Mucosa of rectum (tissue), 2 donors: ENCODE measurements around the gene TFAP2E.

ENCODE experiments used
- H3K27ac ChIP-seq, 2 donors: one replicate each; pipeline ENCODE4 v1.7.0; 2013; ENCODE audit warnings: inconsistent platforms in 2 of 2, low read depth in 2 of 2, low read length in 2 of 2
- H3K27me3 ChIP-seq, 2 donors: one replicate each; pipeline ENCODE4 v1.7.0; 2013; ENCODE audit warnings: low read length in 2 of 2; ENCODE audit not compliant: control insufficient read depth in 2 of 2, insufficient read depth in 2 of 2
- H3K36me3 ChIP-seq, 2 donors: one replicate each; pipeline ENCODE4 v1.7.0; 2013; ENCODE audit warnings: low read length in 2 of 2; ENCODE audit not compliant: control insufficient read depth in 2 of 2, insufficient read depth in 2 of 2
- H3K4me1 ChIP-seq, 2 donors: one replicate each; pipeline ENCODE4 v1.7.0; 2013; ENCODE audit warnings: low read length in 2 of 2, mild to moderate bottlenecking in 1 of 2; ENCODE audit not compliant: control insufficient read depth in 2 of 2, insufficient read depth in 2 of 2
- H3K4me3 ChIP-seq, 2 donors: one replicate each; pipeline ENCODE4 v1.7.0; 2013; ENCODE audit warnings: low read length in 2 of 2
- H3K9ac ChIP-seq, 2 donors: one replicate each; pipeline ENCODE4 v1.7.0; 2013; ENCODE audit warnings: low read length in 2 of 2, low read depth in 1 of 2, mild to moderate bottlenecking in 1 of 2
- H3K9me3 ChIP-seq, 2 donors: one replicate each; pipeline ENCODE4 v1.7.0; 2013; ENCODE audit warnings: low read length in 2 of 2; ENCODE audit not compliant: control insufficient read depth in 2 of 2
- donor health status: healthy.
- donor health status: Normal muscosa, but diverticular disease.

The TFAP2E gene

GRCh38 chr1:35595684-35596083, 22.6 kb downstream of the TFAP2E start:
- Histone ChIP-seq H3K36me3 (peaks cover 0 to 13% of the 10 kb centered on the region in 2 donors), H3K9ac (no peak overlapping the region), H3K27ac (no peak overlapping the region)

DNA sequence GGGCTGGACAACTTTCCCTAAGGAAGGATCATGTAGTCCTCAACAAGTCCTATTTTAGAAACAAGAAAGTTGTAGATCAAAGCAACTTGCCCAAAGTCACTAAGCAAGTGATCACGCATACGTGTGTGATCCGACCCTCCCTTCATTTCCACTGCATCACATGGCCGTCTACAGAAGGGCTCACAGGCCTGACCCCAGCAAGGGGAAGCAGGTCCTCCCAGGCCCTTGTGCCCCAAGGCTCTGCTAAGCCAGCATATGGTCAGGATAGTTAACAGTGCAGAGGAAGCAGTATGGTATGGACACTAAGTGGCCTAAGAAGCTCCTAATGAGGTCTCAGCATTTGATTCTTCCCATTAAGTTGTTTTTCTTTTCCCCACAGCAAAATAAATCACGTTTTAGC, 24.8 kb downstream of the TFAP2E start:
- Histone ChIP-seq H3K9ac (no peak overlapping the region), H3K9me3 (no peaks in the 10 kb centered on the region), H3K27ac (no peak overlapping the region), H3K36me3 (peaks cover 6 to 22% of the 10 kb centered on the region in 2 donors), H3K4me3 (no peak overlapping the region), H3K27me3 (no peaks in the 10 kb centered on the region), H3K4me1 (no peaks in the 10 kb centered on the region)

More at GRCh38 chr1:35595684-35596083, 22.6 kb downstream of the TFAP2E start:
- Histone ChIP-seq H3K4me3 (no peak overlapping the region), H3K4me1 (no peaks in the 10 kb centered on the region), H3K27me3 (no peaks in the 10 kb centered on the region), H3K9me3 (no peaks in the 10 kb centered on the region)

DNA sequence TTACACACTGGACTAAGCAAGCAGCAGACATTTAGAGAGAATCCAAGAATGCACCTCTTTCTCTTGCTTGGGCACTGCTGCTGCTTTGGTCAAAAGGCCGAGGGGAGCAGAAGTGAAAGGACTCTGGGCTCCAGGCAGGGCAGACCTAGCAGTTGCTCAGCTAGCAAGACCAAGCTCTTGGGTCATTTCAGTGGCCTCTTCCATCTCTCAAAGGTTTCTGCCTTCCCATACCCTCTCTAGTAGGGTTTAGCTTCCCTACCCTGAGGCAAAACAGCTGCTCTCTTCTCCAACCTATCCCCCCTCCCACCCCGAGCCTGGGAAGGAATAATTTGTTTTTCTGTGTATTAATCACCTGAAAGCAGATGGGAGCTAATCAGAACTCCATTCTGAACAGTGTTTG, 25.8 kb downstream of the TFAP2E start:
- Histone ChIP-seq H3K27ac (no peak overlapping the region), H3K36me3 (peaks cover 12 to 31% of the 10 kb centered on the region in 2 donors), H3K9me3 (no peaks in the 10 kb centered on the region), H3K9ac (no peak overlapping the region), H3K27me3 (no peaks in the 10 kb centered on the region), H3K4me3 (no peak overlapping the region), H3K4me1 (no peaks in the 10 kb centered on the region)

DNA sequence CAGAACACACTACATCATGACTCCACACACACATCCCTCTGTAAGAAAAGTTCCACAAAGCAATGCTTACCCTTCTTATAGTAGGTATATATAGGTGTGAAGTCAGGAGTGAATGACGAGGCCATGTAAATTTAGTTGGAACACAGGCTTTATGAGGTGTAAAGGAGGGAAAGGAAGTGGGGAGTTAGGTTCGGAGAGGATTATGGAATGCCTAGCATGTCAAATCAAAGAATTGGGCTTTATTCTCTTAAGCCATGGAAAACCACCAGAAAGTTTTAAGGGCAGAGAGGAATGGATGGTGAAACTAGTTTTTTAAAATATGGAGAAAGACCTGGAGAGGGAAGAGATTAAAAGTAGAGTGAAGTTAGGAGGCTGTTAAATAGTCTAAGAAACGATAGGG, 26.3 kb downstream of the TFAP2E start:
- no peak overlapping the region for H3K9ac ChIP-seq
- no peaks in the 10 kb centered on the region for H3K9me3 ChIP-seq
- no peaks in the 10 kb centered on the region for H3K4me1 ChIP-seq
- H3K27me3 ChIP-seq, result no peaks in the 10 kb centered on the region
- no peak overlapping the region for H3K27ac ChIP-seq
- peaks cover 12 to 36% of the 10 kb centered on the region in 2 donors for H3K36me3 ChIP-seq
- H3K4me3 ChIP-seq, result no peak overlapping the region

- Histone ChIP-seq H3K9me3 (no peaks in the 10 kb centered on the region), H3K27ac (no peak overlapping the region), H3K36me3 (peaks cover 17 to 38% of the 10 kb centered on the region in 2 donors), H3K4me1 (no peaks in the 10 kb centered on the region), H3K9ac (no peak overlapping the region), H3K27me3 (no peaks in the 10 kb centered on the region), H3K4me3 (no peak overlapping the region)
These were observed 27.5 kb downstream of the TFAP2E start for GRCh38 chr1:35600593-35600992.

DNA sequence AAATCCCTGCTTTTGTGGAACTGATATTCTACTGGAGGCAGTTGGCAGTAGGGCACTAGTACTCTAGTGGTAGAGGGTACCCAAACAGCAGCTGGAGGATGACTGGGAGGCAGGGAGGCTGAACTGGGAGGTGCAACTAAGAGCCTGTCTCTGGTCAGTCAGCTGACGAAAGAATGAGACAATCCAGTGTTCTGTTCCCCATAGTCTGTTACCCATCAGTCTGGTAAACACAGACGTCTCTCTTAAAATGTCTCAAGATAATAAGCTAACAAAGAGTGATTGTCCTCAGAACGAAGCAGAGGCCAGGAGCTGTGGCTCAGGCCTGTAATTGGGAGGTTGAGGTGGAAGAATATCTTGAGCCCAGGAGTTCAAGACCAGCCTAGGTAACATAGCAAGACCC, 30.4 kb downstream of the TFAP2E start:
- Histone ChIP-seq H3K9ac (no peak overlapping the region), H3K9me3 (no peaks in the 10 kb centered on the region), H3K27me3 (no peaks in the 10 kb centered on the region), H3K4me3 (no peak overlapping the region), H3K4me1 (no peaks in the 10 kb centered on the region), H3K36me3 (peaks cover 23 to 48% of the 10 kb centered on the region in 2 donors), H3K27ac (no peak overlapping the region)

GRCh38 chr1:35603941-35604340, 30.8 kb downstream of the TFAP2E start:
- Histone ChIP-seq H3K4me1 (no peaks in the 10 kb centered on the region), H3K36me3 (peaks cover 28 to 50% of the 10 kb centered on the region in 2 donors), H3K4me3 (no peak overlapping the region), H3K9me3 (no peaks in the 10 kb centered on the region), H3K27me3 (no peaks in the 10 kb centered on the region), H3K27ac (no peak overlapping the region), H3K9ac (no peak overlapping the region)

DNA sequence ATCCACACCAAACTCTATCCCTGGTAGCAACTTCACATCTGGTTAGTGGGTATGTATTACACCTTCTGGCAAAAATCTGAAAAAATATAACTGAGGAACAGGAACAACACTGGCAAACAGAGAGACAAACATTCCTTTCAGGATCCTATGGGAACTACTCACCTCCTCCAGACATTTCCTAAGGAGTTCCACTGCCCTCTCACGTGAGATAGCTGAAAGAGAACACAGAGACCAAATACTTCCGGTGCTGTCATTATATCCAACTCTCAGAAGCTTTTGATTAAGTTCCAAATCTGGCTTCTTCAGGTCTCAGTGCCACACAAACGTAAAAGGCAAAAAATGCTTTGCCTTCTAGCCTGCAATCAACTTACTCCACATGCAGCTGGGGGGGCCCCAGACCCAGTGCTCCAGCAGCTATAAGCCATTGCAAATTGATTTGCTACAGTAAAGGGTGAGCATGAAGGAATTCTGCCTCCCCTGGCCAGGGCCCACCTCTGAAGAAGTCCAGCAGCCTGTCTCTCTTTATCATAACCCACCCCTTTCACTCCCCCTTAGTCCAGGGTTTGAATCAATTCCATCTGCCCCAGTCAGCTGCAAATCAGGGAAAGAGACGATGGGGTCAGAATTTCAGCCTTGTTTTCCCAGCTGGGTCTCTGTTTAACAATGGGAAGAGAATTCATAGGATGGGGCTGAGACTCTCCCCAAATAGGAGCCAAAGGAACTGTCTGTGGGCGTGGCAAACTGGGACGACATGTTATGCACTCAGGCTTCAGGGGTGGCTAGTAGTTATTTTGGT, 32.2 kb downstream of the TFAP2E start:
- no peaks in the 10 kb centered on the region for H3K9me3 ChIP-seq
- peaks cover 33 to 52% of the 10 kb centered on the region in 2 donors for H3K36me3 ChIP-seq
- no peak overlapping the region for H3K27ac ChIP-seq
- H3K27me3 ChIP-seq, result no peaks in the 10 kb centered on the region
- no peak overlapping the region for H3K9ac ChIP-seq
- no peak overlapping the region for H3K4me3 ChIP-seq
- H3K4me1 ChIP-seq, result no peaks in the 10 kb centered on the region

DNA sequence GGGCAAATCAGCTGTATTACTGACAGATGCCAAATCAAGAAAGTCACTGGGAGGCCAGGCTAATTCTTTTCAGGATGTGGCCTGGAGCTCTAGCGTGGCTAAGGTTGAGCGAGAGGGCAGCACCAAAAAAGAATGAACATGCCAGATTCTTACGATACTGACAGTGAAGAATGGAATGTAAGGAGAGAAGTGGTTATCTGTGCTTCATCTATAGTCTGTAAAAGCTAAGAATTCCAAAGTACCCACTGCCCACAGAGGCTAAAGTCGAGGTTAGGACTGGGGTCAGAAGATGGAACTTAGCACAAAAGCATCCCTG, 32.7 kb downstream of the TFAP2E start:
- Histone ChIP-seq H3K27me3 (no peaks in the 10 kb centered on the region), H3K27ac (no peak overlapping the region), H3K9ac (no peak overlapping the region), H3K4me3 (no peak overlapping the region), H3K9me3 (no peaks in the 10 kb centered on the region), H3K36me3 (peaks cover 33 to 48% of the 10 kb centered on the region in 2 donors), H3K4me1 (no peaks in the 10 kb centered on the region)

- Histone ChIP-seq H3K36me3 (peaks cover 26 to 28% of the 10 kb centered on the region in 2 donors), H3K4me1 (no peaks in the 10 kb centered on the region), H3K27ac (no peak overlapping the region), H3K9ac (no peak overlapping the region), H3K4me3 (no peak overlapping the region), H3K27me3 (no peaks in the 10 kb centered on the region), H3K9me3 (no peaks in the 10 kb centered on the region)
These were observed 38.5 kb downstream of the TFAP2E start for GRCh38 chr1:35611655-35612054.
